ENCODE data around the gene RFK.
A peak's percentile ranks its signal among the peaks of the same experiment; 100 is the strongest.
"Not testable (repeated sequence)": the region's sequence is repeated elsewhere in the genome, so short reads cannot be mapped to it uniquely, and the experiment has no call there.

The RFK gene

GRCh38 chr9:76394195-76394959 lies at the start of gene RFK:
RFK (minus strand) TSS chr9:76394426; CDS start chr9:76394171, 255 bp downstream.
- peak; percentile 80 for DNase-seq

GRCh38 chr9:76443887-76444286 lies 49.7 kb upstream of the RFK start:
- no peak for DNase-seq

GRCh38 chr9:76441551-76442322 lies 47.5 kb upstream of the RFK start:
- DNase-seq: no peak

- DNase-seq: no peak
Observed at GRCh38 chr9:76438841-76439588, 44.8 kb upstream of the RFK start.

GRCh38 chr9:76437017-76437699 lies 42.9 kb upstream of the RFK start:
- DNase-seq: not testable (repeated sequence)

- DNase-seq: not testable (repeated sequence)
Observed at GRCh38 chr9:76434897-76435296, 40.7 kb upstream of the RFK start.

GRCh38 chr9:76433836-76434235 lies 39.6 kb upstream of the RFK start:
- DNase-seq: no peak

GRCh38 chr9:76433406-76433805 lies 39.2 kb upstream of the RFK start:
- no peak for DNase-seq

- no peak for DNase-seq
Observed at GRCh38 chr9:76431601-76432000, 37.4 kb upstream of the RFK start.

GRCh38 chr9:76426807-76427419 lies 32.7 kb upstream of the RFK start:
- DNase-seq: no peak

GRCh38 chr9:76425677-76426453 lies 31.6 kb upstream of the RFK start:
- no peak for DNase-seq

GRCh38 chr9:76424491-76424890 lies 30.3 kb upstream of the RFK start:
- no peak for DNase-seq

- peak; percentile 7 for DNase-seq
Observed at GRCh38 chr9:76423216-76424177, 29.3 kb upstream of the RFK start.

GRCh38 chr9:76419782-76420380 lies 25.7 kb upstream of the RFK start:
- no peak for DNase-seq

- DNase-seq: no peak
Observed at GRCh38 chr9:76417394-76417793, 23.2 kb upstream of the RFK start.

- DNase-seq: no peak
Observed at GRCh38 chr9:76415731-76416130, 21.5 kb upstream of the RFK start.

- no peak for DNase-seq
Observed at GRCh38 chr9:76415154-76415553, 20.9 kb upstream of the RFK start.

GRCh38 chr9:76414661-76415060 lies 20.4 kb upstream of the RFK start:
- DNase-seq: no peak

GRCh38 chr9:76413658-76414057 lies 19.4 kb upstream of the RFK start:
- DNase-seq: no peak

GRCh38 chr9:76412638-76413037 lies 18.4 kb upstream of the RFK start:
- no peak for DNase-seq

Measured in NCI-H510A (cell line).